Medulla oblongata (tissue), 1 donor: ENCODE measurements around the gene TGFBI.
"Not testable (repeated sequence)": the region's sequence is repeated elsewhere in the genome, so short reads cannot be mapped to it uniquely, and the experiment has no call there.

Source experiments
- DNase-seq: peaks from one replicate; pipeline ENCODE4 v3.0.0-alpha.2; 2015; ENCODE audit errors: extremely low spot score

Gene TGFBI

DNA sequence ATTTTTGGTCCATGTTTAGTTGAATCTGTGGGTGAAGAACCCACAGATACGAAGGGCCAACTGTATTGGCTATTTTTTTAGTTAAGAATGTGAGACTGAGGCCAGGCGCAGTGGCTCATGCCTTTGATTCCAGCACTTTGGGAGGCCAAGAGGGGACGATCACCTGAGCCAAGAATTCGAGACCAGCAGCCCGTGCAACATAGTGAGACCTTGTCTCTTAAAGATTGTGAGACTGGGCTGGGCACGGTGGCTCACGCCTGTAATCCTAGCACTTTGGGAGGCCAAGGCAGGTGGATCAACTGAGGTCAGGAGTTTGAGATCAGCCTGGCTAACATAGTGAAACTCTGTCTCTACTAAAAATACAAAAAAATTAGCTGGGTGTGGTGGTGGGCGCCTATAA lies 16.2 kb downstream of the TGFBI start:
- DNase-seq: not testable (repeated sequence)

DNA sequence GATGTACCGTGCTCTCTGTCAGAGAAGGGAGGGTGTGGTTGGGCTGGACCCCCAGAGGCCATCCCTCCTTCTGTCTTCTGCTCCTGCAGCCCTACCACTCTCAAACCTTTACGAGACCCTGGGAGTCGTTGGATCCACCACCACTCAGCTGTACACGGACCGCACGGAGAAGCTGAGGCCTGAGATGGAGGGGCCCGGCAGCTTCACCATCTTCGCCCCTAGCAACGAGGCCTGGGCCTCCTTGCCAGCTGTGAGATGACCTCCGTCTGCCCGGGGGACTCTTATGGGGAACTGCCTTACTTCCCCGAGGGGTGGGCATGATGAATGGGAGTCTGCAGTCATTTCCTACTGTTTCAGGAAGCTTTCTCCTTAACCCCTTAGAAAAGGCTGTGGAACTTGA lies 17.5 kb downstream of the TGFBI start:
- DNase-seq: no peak

DNA sequence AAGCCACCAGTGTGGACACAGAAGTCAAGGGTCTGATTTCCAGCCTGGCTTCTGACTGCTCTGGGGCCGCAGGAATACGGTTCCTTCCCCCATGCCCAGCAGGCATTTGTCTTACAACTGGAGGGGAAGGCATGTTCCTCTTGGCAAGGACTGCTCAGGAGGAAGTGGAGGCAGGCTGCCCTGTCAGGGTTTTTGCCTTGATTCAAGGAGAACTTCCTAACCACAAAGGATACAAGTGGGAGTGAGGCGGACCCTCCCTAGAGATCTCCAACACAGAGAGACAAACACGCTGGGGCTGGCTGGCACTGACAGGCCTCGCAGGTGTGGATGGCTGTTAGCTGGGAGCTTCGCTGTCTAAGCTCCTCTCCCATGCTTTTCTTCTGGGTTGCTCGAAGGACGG lies 19.1 kb downstream of the TGFBI start:
- no peak for DNase-seq

DNA sequence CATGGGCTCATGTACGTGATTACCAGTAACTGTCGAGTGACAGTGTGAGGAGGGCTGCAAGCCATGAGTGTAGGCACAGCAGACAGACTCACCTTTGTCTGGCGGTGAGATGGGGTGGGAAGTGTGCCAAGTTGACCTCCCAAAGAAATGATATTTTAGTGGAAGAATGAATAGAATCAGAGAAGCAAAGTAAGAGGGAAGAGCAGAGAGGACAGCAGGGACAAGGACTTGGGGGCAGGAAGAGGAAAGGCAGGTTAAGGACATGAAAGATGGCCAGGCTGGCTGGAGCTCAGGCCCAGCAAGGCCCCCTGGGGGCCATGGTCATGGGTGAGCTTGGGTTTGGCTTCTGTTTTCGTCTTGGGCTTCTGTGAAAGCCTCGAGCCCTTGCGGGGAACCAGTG lies 20.2 kb downstream of the TGFBI start:
- DNase-seq: no peak

DNA sequence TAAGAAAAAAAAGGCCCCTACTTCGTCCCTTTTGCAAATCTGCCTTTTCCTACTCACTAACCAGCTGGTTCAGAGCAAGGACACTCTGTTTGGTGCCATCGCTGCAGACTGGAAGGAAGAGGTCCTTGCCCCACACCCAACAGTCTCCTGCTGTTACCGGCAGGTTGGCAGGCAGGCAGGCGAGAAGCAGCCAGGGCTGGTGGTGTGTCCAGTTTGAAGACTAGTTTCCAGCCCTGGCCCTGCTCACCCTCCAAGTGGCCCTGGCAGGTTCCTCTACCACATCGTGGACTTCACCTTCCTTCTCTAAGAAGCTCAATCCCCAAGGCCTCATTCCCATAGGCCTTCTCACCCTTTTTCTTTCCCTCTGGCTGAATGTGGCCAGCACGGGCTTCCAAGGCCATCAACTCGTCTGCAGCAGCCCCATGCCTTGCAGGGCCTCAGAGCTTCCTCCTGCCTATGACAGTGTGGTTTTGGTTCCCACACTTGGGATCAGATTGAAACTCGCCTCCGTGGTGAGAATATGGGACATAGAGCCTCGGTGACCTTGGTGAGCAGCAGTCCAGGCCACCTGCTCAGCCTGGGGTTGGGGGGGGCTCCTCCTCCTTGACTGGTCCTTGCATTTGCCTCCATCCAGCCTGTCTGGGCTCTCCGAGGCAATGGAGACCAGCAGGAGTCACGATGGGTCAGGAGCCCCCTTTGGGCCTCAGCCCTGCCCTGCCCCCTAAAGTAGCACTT lies 22.9 kb downstream of the TGFBI start:
- DNase-seq: no peak

DNA sequence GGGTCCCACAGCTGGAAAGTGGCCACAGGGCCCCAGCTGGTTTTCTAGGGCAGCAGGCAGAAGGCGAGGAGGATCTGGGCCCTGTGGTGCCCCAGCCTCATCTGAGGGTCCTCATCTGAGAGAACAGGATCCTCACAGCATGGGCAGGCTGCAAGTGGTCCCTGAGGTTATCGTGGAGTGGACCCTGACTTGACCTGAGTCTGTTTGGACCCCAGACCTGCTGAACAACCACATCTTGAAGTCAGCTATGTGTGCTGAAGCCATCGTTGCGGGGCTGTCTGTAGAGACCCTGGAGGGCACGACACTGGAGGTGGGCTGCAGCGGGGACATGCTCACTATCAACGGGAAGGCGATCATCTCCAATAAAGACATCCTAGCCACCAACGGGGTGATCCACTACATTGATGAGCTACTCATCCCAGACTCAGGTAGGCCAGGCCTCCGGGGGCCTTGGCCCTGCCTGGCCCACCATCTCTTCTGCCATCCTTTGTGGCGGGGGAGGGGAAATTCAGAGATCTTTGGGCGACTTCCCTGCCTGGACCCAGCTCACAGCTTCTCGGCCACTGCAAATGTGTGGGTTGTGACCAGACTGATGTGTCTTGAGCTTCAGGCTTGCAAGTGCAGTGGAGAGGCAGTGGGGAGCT lies 24.0 kb downstream of the TGFBI start:
- no peak for DNase-seq

DNA sequence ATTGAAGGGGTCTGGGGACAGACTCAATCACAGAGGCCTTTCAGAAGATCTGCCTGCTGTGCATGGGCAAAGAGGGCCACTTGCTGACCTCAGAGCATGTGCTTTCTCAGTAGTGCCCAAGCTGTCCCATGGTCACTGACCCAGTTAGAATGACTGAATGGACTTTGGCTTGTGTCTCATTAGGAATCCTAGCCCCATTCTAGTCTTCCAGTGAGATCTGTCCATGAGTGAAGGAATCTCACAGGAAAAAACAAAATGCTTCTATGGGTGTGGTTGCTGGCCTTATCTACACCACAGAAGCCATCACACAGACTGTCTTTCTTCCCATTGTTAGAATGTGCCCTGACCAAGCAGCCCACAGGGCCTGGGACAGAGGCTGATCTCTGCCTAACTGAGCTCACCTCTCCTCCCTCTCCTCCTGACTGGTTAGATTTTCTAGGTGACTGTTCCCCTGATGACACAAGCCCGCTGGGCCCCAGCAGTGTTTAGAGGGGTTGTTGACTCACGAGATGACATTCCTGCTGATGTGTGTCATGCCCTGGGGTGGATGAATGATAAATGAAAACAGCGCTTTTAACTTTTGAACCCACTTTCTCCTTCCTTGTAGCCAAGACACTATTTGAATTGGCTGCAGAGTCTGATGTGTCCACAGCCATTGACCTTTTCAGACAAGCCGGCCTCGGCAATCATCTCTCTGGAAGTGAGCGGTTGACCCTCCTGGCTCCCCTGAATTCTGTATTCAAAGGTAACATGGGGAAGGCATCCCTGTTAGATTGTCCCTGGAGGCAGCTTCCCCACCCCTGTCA lies 24.8 kb downstream of the TGFBI start:
- DNase-seq: no peak

DNA sequence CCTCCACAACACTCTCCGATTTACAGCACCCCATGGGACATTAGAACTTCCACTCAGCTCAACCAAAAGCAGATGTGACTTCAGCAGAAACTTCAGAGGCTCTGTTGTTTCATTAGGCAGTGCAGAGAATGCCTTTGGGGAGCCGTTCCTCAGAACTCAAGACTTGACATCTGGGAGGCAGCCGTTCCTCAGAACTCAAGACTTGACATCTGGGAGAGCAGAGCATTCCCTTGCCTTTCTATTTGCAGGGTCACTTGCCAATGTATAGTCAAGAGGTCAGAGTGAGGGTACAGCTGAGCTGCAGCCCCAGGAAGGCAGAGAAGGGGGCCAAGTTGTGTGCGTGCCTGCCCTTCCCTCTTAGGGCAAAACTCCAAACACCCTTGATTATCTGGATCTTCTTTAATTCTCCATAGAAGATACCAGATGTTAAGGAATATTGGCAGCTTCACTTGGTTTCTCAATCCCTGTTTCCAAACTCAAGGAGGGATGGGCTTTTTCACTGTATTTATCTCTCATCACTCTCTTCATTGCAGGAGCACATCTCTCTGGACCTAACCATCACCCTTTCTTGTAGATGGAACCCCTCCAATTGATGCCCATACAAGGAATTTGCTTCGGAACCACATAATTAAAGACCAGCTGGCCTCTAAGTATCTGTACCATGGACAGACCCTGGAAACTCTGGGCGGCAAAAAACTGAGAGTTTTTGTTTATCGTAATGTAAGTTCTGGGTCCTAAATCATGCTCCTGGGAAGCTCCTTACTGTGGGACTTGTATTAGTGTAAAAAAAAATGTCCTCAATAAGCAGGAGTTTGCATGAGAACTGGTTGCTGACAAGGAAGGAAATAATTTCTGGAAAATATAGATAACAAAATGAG lies 25.6 kb downstream of the TGFBI start:
- DNase-seq: no peak

DNA sequence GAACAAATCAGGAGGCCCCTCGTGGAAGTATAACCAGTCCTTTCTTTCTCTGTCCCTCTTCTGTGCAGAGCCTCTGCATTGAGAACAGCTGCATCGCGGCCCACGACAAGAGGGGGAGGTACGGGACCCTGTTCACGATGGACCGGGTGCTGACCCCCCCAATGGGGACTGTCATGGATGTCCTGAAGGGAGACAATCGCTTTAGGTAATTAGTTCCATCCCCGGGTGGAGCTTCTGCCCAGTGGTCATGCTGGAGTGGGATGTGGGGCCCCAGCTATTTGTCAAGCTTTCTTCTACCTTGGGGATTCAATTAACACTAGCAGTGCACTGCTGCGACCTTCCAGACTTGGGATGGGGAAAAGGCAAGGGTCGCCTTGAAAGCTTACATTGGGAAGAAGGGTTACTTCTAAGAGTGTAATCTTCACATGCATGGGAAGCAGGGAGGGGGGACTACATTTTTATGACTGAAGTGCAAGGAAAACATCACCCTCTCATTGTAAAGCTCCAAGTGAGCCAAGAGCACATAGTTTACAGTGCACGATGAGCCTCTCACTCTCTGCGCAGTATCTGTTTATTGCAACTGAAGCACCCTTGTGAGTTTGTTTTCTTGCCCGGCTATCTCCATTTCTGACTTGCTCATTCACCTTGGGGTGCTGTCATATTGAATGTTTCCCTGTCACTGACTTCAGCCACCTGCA lies 27.0 kb downstream of the TGFBI start:
- no peak for DNase-seq

DNA sequence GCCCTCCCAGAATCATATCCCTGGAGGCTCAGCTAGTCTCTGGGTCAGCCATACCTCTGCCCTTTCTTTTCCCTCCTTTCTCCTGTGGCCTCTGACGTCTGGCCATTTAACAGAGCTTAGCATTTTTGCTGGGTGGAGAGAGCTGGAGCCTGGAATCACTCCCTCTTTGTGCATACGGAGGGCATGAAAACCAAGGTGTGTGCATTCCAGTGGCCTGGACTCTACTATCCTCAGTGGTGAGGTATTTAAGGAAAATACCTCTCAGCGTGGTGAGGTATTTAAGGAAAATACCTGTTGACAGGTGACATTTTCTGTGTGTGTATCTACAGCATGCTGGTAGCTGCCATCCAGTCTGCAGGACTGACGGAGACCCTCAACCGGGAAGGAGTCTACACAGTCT lies 27.5 kb downstream of the TGFBI start:
- no peak for DNase-seq

DNA sequence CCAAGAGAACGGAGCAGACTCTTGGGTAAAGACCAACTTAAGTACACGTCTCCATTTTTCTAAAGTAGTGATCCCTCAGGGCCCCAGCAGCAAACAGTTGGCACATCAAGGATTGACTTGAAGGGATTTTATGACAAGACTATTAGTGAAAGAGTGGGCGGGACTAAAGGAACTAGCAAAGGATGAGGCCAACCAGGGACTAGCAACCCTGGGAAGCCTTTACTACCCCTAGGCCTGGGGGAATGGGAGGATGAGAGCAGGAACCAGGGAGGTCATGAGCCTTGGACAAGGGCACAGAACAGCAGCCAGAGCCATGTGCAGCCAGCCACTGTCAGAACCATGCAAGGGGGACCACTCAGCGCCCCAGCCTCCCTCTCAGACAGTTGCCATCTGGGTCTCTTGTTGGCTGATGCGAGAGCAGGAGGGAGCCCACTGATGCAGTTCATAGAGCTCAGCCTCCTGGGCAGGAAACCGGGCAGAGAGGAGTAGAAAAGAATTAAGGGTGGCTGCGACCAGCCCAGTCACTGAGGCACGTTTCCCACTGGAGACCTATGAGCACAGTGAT lies 28.1 kb downstream of the TGFBI start:
- DNase-seq: no peak

DNA sequence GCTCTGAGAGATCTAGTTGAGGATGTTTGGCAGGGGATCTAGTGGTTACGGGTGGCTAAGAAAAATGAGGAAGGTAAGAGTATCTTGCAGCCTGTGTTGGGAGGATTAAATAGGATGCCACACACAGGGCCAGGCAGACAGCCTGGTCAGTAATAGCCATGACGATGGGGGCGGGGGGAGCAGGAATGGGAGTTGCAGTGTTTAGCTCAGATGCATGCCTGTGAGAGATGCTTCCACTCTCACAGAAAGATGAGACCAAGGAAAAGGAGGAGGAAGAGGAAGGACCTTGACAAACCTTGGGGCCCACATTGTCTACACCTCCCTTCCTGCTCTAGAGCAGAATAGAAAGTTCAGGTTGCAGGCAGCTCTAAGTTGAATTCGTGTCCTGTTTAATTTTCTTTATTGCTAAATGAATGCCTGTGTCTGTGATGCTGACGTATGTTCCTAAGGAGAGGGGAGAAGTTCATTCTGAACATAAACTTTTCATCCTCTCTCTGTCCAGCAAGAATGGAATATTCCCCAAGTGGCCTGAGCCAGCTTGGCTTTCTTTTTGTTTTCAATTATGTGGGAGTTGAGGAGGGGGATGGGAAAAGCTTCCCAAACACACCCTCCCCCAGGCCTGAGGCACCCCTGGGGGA lies 28.7 kb downstream of the TGFBI start:
- DNase-seq: no peak

DNA sequence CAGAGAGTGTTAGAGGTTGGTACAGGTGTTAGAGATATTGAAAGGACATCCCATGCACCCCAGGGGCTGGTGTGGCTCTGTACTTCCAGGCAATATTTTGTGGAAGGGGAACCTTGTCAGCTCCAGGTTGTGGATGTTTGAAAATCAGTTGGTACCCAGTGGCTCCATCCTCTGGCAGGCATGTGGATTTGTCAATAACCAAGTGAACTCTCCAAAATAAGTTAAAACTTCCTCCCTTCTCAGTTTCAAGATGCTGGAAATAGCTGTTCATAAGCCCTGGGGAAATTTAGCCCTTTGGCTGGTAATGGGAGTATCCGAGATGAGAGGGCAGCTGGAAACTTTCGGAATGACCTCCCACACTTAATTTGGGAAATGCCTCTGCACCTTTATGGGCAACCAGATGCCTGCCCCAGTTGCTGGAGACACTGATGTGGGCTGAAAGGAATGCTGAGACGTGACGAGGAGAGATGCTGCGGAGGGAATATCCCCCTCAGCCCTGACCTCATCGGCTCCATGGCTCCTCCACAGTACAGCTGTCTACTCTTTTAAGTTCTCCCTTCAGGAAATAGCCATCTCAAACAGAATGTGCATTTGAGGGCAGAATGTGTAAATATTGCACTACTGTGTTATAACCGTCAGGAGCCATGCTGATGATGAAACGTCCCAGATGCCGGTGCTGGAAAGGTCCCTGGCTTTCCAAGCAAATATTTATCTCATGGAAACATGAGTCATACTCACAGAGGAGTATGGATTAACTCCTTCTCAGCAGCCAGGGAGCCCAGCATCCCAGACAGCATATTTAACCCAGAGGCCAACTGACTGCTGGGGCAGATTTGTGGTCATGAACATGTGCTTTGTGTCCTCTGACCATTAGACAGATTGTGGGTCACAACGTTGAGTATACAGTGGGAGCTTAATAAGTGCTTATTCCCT lies 29.5 kb downstream of the TGFBI start:
- no peak for DNase-seq

DNA sequence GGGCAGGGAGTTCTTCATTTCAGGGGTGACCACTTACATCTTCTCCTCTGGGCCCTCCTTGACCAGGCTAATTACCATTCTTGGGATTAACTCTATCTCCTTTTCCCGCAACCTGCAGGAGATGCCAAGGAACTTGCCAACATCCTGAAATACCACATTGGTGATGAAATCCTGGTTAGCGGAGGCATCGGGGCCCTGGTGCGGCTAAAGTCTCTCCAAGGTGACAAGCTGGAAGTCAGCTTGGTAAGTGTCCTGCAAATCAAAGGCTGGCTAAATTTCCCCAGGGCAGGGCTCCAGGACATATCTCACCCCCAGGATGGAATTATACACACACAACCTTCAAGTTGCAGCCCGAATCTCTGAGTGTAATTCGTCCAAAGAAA lies 30.2 kb downstream of the TGFBI start:
- no peak for DNase-seq

DNA sequence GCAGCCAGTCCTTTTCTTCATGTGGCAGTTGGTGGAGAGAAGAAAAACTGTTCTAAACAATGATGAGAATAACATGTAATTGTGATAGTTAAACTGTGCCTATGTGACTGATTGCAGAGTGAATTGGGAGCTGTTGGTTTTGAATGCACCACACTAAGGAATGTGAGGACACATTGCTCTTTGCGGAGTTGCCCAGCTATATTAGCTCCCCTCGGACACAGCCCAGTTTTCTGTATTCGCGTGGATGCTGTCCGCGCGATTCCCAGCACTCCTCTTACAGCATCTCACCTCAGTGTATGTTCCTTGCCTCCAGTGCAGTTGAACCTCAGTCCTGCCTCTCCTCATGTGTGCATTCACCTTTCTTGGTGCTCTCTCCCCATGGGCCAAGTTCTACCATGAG lies 32.2 kb downstream of the TGFBI start:
- no peak for DNase-seq

DNA sequence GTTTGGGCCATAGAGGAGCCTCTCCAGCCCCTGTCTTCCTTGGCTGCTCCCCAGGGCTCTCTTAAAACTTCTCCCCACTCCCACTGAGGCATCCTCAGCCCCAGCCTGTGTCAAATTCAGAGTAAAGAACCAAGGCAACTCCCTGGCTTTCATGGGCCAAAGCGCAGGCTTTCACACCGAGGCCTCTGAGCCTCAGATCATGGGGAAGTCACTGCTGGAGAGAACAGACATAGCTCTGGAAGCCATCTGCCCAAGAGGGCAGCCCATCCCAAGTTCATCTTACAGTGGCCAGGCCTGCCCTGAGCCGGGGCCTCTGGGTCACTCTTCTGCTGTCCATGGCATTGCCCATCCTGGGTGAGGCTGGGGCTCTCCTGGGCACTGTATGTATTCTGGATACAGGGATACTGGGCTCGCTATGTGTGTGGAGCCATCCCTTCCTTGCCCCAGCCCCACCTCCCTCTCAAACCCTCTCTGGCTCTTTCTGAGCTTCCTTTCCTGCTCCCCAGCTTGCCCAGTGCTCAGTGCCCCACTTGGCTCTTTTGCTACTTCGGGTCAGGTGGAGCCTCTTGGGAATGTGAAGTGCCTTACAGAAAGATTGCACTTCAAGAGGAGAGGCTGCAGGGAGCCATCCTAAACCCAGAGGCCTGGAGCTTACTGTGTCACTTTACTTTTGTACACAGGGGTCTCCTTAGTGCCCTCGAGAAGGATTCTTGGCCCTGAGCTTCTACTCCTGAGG lies 33.0 kb downstream of the TGFBI start:
- DNase-seq: no peak

DNA sequence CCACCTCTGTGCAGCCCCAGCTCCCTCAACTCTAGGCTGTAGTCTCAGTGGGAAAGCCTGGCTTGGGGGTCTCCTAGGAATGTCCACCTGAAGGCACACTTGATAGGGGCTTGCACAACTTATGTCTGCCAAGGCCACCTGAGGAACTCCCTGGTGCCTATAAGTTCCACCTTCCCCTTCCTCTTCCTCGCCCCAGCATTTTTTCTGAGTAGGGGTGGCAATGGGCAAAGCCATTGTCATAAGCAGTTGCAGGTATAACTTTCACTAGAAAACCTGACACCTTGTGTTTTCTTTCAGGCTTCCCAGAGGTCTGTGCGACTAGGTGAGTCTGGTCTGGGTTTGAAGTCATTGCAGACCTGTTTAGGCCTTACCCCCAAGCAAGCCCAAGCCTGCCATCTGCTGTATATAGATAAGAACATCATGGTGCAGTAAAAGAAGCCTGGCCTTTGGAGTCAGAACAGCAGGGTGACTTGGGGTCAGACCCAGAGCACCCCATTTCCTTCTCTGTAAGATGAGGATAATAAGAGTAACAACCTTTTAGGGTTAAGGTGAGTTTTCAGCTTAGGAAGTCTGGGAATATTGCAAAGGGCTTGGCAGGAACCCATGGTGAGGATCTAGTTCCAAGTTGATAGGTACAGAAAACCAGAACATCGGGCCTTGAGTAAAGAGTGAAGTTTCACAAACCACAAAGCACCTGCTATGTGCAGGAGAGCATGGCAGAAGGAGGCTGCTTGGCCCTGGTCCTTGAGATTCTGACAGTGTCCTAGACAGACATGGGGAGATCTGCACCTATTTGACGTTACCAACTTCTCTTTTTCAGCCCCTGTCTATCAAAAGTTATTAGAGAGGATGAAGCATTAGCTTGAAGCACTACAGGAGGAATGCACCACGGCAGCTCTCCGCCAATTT lies 33.8 kb downstream of the TGFBI start:
- peak; percentile 16 for DNase-seq
